Smooth muscle cell (in vitro differentiated cells): ENCODE measurements around the gene EPSTI1. TPM values are rescaled to one million over a fixed set of nuclear protein-coding genes. Genes with fewer than 3 reads are reported as not detected.
"Not testable (repeated sequence)": the region's sequence is repeated elsewhere in the genome, so short reads cannot be mapped to it uniquely, and the experiment has no call there.

Experiments
- DNase-seq: peaks from one replicate; lab custom pipeline; 2025; ENCODE audit not compliant: unreplicated experiment; lab: John Stamatoyannopoulos, UW
- H2AFZ ChIP-seq: fragments of 200-600 bp; sonication (generic); 2 replicates; pipeline ENCODE4 v1.6.0; 2016; ENCODE audit warnings: antibody characterized with exemption, low read depth, mild to moderate bottlenecking
- H3F3A ChIP-seq: fragments of 200-600 bp; sonication (generic); 2 replicates; pipeline ENCODE4 v1.6.0; 2017; ENCODE audit warnings: antibody characterized with exemption, low read depth
- H3K27ac ChIP-seq: fragments of 200-600 bp; sonication (generic); 2 replicates; pipeline ENCODE4 v1.5.1; 2016; ENCODE audit warnings: low read depth, mild to moderate bottlenecking
- H3K27me3 ChIP-seq: fragments of 200-600 bp; sonication (generic); 2 replicates; pipeline ENCODE4 v1.6.1; 2016; ENCODE audit warnings: low read depth, mild to moderate bottlenecking
- H3K36me3 ChIP-seq: fragments of 200-600 bp; sonication (generic); 2 replicates; pipeline ENCODE4 v1.5.1; 2016; ENCODE audit warnings: low read depth
- H3K4me1 ChIP-seq: fragments of 200-600 bp; sonication (generic); 2 replicates; pipeline ENCODE4 v1.5.1; 2016; ENCODE audit warnings: low read depth
- H3K4me2 ChIP-seq: fragments of 200-600 bp; sonication (generic); 2 replicates; pipeline ENCODE4 v1.6.0; 2016; ENCODE audit warnings: mild to moderate bottlenecking
- H3K4me3 ChIP-seq: fragments of 200-600 bp; sonication (generic); 2 replicates; pipeline ENCODE4 v1.5.1; 2016; ENCODE audit warnings: mild to moderate bottlenecking
- H3K79me2 ChIP-seq: fragments of 200-600 bp; sonication (generic); 2 replicates; pipeline ENCODE4 v1.6.0; 2016; ENCODE audit warnings: low read depth, mild to moderate bottlenecking
- H3K9ac ChIP-seq: fragments of 200-600 bp; sonication (generic); 2 replicates; pipeline ENCODE4 v1.6.0; 2016; ENCODE audit warnings: low read depth
- H3K9me3 ChIP-seq: fragments of 200-600 bp; sonication (generic); replicated peaks from 2 replicates; pipeline ENCODE4 v1.5.1; 2016; ENCODE audit warnings: low read depth
- H4K20me1 ChIP-seq: fragments of 200-600 bp; sonication (generic); 2 replicates; pipeline ENCODE4 v1.6.0; 2016; ENCODE audit warnings: low read depth
- CTCF ChIP-seq: fragments of 200-600 bp; sonication (generic); IDR thresholded peaks from 2 replicates; pipeline ENCODE4 v1.5.1; 2017; ENCODE audit warnings: borderline replicate concordance, mild to moderate bottlenecking, antibody characterized with exemption; ENCODE audit not compliant: insufficient read depth, poor library complexity, severe bottlenecking
- WGBS: methylation state at CpG from one replicate; pipeline ENCODE4 v1.1.7; 2016; ENCODE audit warnings: low lambda C conversion rate; 5-methylcytosine and 5-hydroxymethylcytosine counted together
- polyA plus RNA-seq: library from polyadenylated mRNA; unstranded; fragments of >200 nt; fragmentation: Nextera tagmentation; extraction: Ambion mirVana; gene quantifications from 2 replicates; pipeline ENCODE4 v1.2.1, GENCODE V29; 2016
- total RNA-seq: library from RNA; depleted of rRNA; stranded (reverse); fragments of >200 nt; gene quantifications from 2 replicates; pipeline ENCODE4 v1.2.3, GENCODE V29; 2014

EPSTI1 gene, protein sequence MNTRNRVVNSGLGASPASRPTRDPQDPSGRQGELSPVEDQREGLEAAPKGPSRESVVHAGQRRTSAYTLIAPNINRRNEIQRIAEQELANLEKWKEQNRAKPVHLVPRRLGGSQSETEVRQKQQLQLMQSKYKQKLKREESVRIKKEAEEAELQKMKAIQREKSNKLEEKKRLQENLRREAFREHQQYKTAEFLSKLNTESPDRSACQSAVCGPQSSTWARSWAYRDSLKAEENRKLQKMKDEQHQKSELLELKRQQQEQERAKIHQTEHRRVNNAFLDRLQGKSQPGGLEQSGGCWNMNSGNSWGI
- total RNA-seq (3.3 and 13.9 TPM in 2 replicates), polyA plus RNA-seq (2.4 and 9.1 TPM in 2 replicates)

DNA sequence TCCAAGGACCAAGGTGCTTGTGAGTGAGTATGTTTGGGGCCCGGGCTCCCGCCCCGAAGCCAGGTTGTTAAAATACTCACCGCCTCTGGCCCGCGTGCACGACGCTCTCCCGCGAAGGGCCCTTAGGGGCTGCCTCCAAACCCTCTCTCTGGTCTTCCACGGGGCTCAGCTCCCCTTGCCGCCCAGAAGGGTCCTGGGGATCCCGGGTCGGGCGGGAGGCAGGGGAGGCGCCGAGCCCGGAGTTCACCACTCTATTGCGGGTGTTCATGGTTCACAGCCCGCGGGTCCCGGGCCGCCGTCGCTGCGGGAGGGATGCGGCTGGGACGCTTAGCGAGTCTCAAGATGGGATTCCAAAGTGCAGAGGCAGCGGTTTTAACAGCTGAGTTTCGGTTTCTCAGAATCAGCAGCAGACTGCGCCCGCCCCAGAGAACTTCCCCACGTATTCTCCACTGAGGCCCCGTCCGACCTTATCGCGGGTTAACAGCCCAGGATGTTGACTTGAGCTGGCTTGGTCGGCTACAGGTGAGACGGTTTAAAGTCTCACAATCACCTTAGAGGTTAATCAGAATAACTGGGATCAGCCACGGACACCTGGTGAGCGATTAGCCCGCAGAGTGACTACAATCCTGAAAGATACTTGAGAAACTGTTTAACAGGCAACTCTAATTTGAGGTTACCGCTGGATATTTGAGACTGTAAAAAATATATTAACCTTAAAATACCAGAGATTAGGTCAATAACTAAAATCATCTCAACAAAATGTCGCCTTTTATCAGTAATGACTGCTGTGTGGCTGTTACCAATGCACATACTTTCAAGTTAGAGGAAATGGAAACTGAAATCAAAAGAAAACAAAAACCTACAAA is at the start of gene EPSTI1:
EPSTI1 (minus strand) TSS at position 344 of the 866 bp plus-strand sequence; CDS start at position 268, 76 bp downstream.
- Histone ChIP-seq H3F3A (peaks cover 12% of the 10 kb centered on the region), H3K9me3 (no peaks in the 10 kb centered on the region), H3K4me3 (peak within 1 kb of the TSS; percentile 76), H3K4me2 (peak within 1 kb of the TSS; percentile 96), H3K9ac (peak within 1 kb of the TSS; percentile 64), H3K79me2 (no peaks in the 10 kb centered on the region), H2AFZ (peak within 1 kb of the TSS; percentile 83), H3K4me1 (peaks cover 14% of the 10 kb centered on the region), H4K20me1 (no peaks in the 10 kb centered on the region), H3K36me3 (no peaks in the 10 kb centered on the region), H3K27ac (peak within 1 kb of the TSS; percentile 37), H3K27me3 (no peaks in the 10 kb centered on the region)
- 9% methylated on average over 44 of the region's 45 CpGs for WGBS
- peak; percentile 8 for DNase-seq
- TF ChIP-seq CTCF = no peak

- 90% methylated on average over 1 of the region's 1 CpG for WGBS
- Histone ChIP-seq H2AFZ (no peak overlapping the region), H3K9ac (no peak overlapping the region), H3K27me3 (no peaks in the 10 kb centered on the region), H3K4me1 (peaks cover 26% of the 10 kb centered on the region), H3K79me2 (no peaks in the 10 kb centered on the region), H3K36me3 (no peaks in the 10 kb centered on the region), H3K27ac (no peak overlapping the region), H4K20me1 (no peaks in the 10 kb centered on the region), H3K9me3 (no peaks in the 10 kb centered on the region), H3K4me2 (no peak overlapping the region), H3K4me3 (no peak overlapping the region), H3F3A (peaks cover 9% of the 10 kb centered on the region)
- DNase-seq = no peak
- no peak for TF ChIP-seq CTCF
These were observed 49.4 kb upstream of the EPSTI1 start for GRCh38 chr13:43041369-43041921.

GRCh38 chr13:43040581-43041368 is 48.7 kb upstream of the EPSTI1 start:
- not testable (repeated sequence) for H3K36me3 ChIP-seq, H3F3A ChIP-seq, H3K9ac ChIP-seq, DNase-seq, H3K9me3 ChIP-seq, H3K4me2 ChIP-seq, H4K20me1 ChIP-seq, H3K27ac ChIP-seq, H2AFZ ChIP-seq, H3K79me2 ChIP-seq, H3K4me3 ChIP-seq, H3K27me3 ChIP-seq
- peaks cover 26% of the 10 kb centered on the region for H3K4me1 ChIP-seq
- WGBS = 85% methylated on average over 13 of the region's 13 CpGs
